ENCODE results near the gene UACA. TPM values are rescaled to one million over a fixed set of nuclear protein-coding genes. Genes with fewer than 3 reads are reported as not detected.
"Not testable (repeated sequence)": the region's sequence is repeated elsewhere in the genome, so short reads cannot be mapped to it uniquely, and the experiment has no call there.

Gene UACA
- total RNA-seq, 1 donor from 2014 or later, result 125 TPM

GRCh38 chr15:70758790-70759462, 4.4 kb downstream of the UACA start:
- DNase-seq (ENCODE audit: low read depth in 2 of 2), result no peak

GRCh38 chr15:70757627-70758026, 5.7 kb downstream of the UACA start:
- DNase-seq (ENCODE audit: low read depth in 2 of 2), result no peak

GRCh38 chr15:70754862-70755261, 8.5 kb downstream of the UACA start:
- peak; percentile 32 to 60 for DNase-seq (ENCODE audit: low read depth in 2 of 2)

- DNase-seq (ENCODE audit: low read depth in 2 of 2), result no peak
These were observed 10.1 kb downstream of the UACA start for GRCh38 chr15:70753101-70753829.

- DNase-seq (ENCODE audit: low read depth in 2 of 2), result no peak
These were observed 11.1 kb downstream of the UACA start for GRCh38 chr15:70752193-70752635.

GRCh38 chr15:70750203-70750869, 13.0 kb downstream of the UACA start:
- no peak for DNase-seq (ENCODE audit: low read depth in 2 of 2)

GRCh38 chr15:70748281-70748747, 15.0 kb downstream of the UACA start:
- DNase-seq (ENCODE audit: low read depth in 2 of 2), result peak in 1 of 2 donors; percentile 39

- DNase-seq (ENCODE audit: low read depth in 2 of 2), result not testable (repeated sequence)
These were observed 16.8 kb downstream of the UACA start for GRCh38 chr15:70746598-70746997.

- peak in 1 of 2 donors; percentile 46 for DNase-seq (ENCODE audit: low read depth in 2 of 2)
These were observed 20.4 kb downstream of the UACA start for GRCh38 chr15:70742928-70743327.

- peak; percentile 58 to 76 for DNase-seq (ENCODE audit: low read depth in 2 of 2)
These were observed 21.6 kb downstream of the UACA start for GRCh38 chr15:70741677-70742293.

GRCh38 chr15:70741107-70741531, 22.2 kb downstream of the UACA start:
- DNase-seq (ENCODE audit: low read depth in 2 of 2), result peak; percentile 57 to 65

GRCh38 chr15:70735040-70735439, 28.3 kb downstream of the UACA start:
- not testable (repeated sequence) for DNase-seq (ENCODE audit: low read depth in 2 of 2)

GRCh38 chr15:70729164-70729563, 34.2 kb downstream of the UACA start:
- DNase-seq (ENCODE audit: low read depth in 2 of 2), result no peak

GRCh38 chr15:70726753-70727152, 36.6 kb downstream of the UACA start:
- no peak for DNase-seq (ENCODE audit: low read depth in 2 of 2)

- no peak for DNase-seq (ENCODE audit: low read depth in 2 of 2)
These were observed 39.4 kb downstream of the UACA start for GRCh38 chr15:70723927-70724326.

GRCh38 chr15:70723122-70723422, 40.3 kb downstream of the UACA start:
- DNase-seq (ENCODE audit: low read depth in 2 of 2), result no peak

GRCh38 chr15:70722266-70723121, 40.9 kb downstream of the UACA start:
- DNase-seq (ENCODE audit: low read depth in 2 of 2), result peak; percentile 62 to 81

- no peak for DNase-seq (ENCODE audit: low read depth in 2 of 2)
These were observed 42.9 kb downstream of the UACA start for GRCh38 chr15:70720228-70721016.

GRCh38 chr15:70717237-70717793, 46.0 kb downstream of the UACA start:
- no peak for DNase-seq (ENCODE audit: low read depth in 2 of 2)

Data from dermis microvascular lymphatic vessel endothelial cell (primary cell).